ENCODE measurements around the gene DHX57.
"Not testable (repeated sequence)": the region's sequence is repeated elsewhere in the genome, so short reads cannot be mapped to it uniquely, and the experiment has no call there.

DHX57 gene

DNA sequence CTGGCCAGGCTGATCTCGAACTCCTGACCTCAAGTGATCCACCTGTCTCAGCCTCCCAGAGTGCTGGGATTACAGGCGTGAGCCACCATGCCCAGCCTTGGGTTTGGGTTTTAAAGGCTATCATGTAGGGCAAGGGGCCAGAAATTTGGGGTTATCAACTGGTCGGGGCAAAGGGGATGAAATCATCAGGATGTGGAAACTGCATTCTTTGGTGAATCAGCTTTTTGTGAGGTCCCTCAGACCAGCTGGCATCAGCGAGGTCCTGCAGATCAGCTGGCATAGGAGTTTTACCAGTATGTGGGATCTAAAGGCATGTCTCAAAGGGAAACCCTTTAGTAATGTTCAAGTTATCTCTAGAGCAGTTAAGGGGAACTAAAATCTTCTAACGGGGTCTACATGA, 104.1 kb downstream of the DHX57 start:
- no peak for DNase-seq (ENCODE audit: low spot score)
- in situ Hi-C loops (cut with MboI; ENCODE audit: low sequenced_read_pairs, unreplicated experiment): no loop called here

DNA sequence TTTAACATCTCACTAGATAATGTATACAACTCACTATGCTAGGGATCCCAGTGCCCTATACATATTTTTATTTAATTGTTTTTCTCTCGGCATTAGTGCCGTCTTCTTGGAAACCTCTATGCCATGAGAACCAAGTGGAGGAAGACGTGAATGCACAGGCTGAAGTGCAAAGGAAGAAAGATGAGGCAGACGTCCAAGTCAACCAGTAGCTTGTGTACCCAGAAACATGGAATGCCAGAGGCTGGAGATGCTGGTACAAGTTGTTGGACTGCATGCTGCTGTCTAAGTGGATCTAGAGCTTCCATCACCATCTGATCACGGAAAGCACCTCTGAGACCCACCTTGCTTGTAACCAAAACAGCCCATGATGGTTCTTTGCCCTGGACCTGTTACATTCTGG, 110.2 kb downstream of the DHX57 start:
- in situ Hi-C loops (cut with MboI; ENCODE audit: low sequenced_read_pairs, unreplicated experiment): no loop called here
- TF ChIP-seq CTCF (IDR thresholded peaks at IDR 0.05; ENCODE audit: borderline replicate concordance, control extremely low read depth, extremely low read depth, insufficient read depth, missing control alignments): no peak
- DNase-seq (ENCODE audit: low spot score): no peak

More for the DNA sequence above, 104.1 kb downstream of the DHX57 start:
- no peak for TF ChIP-seq CTCF (IDR thresholded peaks at IDR 0.05; ENCODE audit: borderline replicate concordance, control extremely low read depth, extremely low read depth, insufficient read depth, missing control alignments)

GRCh38 chr2:38765149-38765548, 110.6 kb downstream of the DHX57 start:
- DNase-seq (ENCODE audit: low spot score): no peak
- no peak for TF ChIP-seq CTCF (IDR thresholded peaks at IDR 0.05; ENCODE audit: borderline replicate concordance, control extremely low read depth, extremely low read depth, insufficient read depth, missing control alignments)
- in situ Hi-C loops (cut with MboI; ENCODE audit: low sequenced_read_pairs, unreplicated experiment): no loop called here

- in situ Hi-C loops (cut with MboI; ENCODE audit: low sequenced_read_pairs, unreplicated experiment): no loop called here
- TF ChIP-seq CTCF (IDR thresholded peaks at IDR 0.05; ENCODE audit: borderline replicate concordance, control extremely low read depth, extremely low read depth, insufficient read depth, missing control alignments): no peak
Observed at GRCh38 chr2:38763728-38764127, 112.0 kb downstream of the DHX57 start.

DNA sequence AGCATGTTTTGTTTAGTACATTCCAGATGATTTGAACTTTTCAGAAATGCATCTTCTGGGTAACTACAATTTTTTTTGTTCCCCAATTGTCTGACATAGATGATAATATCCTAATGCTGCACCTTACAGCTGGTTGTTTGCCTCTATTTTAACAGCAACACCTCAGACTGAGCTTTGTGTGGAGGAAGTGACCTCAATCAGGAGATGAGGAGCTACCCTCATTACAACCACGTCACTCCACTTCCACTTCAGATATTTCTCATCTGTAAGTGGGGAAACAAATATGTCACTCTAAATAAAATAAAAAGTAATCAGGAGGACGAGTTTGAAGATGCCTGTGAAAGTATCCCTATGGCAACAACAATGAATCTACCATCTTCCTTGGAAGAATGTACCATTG, 112.5 kb downstream of the DHX57 start:
- DNase-seq (ENCODE audit: low spot score): peak; percentile 56
- TF ChIP-seq CTCF (IDR thresholded peaks at IDR 0.05; ENCODE audit: borderline replicate concordance, control extremely low read depth, extremely low read depth, insufficient read depth, missing control alignments): no peak
- in situ Hi-C loops (cut with MboI; ENCODE audit: low sequenced_read_pairs, unreplicated experiment): no loop called here

More at GRCh38 chr2:38763728-38764127, 112.0 kb downstream of the DHX57 start:
- no peak for DNase-seq (ENCODE audit: low spot score)

DNA sequence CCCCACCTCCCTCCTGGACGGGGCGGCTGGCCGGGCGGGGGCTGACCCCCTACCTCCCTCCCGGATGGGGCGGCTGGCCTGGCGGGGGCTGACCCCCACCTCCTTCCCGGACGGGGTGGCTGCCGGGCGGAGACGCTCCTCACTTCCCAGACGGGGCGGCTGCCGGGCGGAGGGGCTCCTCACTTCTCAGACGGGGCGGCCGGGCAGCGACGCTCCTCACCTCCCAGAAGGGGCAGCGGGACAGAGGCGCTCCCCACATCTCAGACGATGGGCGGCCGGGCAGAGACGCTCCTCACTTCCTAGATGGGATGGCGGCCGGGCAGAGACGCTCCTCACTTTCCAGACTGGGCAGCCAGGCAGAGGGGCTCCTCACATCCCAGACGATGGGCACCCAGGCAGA, 119.8 kb downstream of the DHX57 start:
- in situ Hi-C loops (cut with MboI; ENCODE audit: low sequenced_read_pairs, unreplicated experiment); DNase-seq (ENCODE audit: low spot score): not testable (repeated sequence)

DNA sequence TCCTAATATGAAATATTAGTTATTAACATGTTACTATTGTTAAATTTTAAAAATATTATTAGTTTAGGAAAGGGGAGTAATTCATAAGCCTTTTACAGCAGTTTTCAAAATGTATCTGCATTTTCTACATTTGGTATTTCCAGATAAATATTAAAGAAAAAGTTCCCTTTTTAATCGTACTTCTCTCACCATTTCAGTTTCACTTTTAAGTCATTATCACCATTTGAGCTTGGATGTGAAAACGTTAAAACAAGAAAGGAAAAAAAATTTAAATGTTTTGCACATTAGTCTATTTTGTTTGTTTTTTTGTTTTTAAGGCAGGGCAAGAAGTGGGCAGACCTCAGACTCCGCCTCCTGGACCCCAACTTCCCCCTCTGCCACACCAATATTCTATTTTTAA, 121.2 kb downstream of the DHX57 start:
- in situ Hi-C loops (cut with MboI; ENCODE audit: low sequenced_read_pairs, unreplicated experiment): no loop called here

More for the DNA sequence above, 121.2 kb downstream of the DHX57 start:
- DNase-seq (ENCODE audit: low spot score): no peak
- no peak for TF ChIP-seq CTCF (IDR thresholded peaks at IDR 0.05; ENCODE audit: borderline replicate concordance, control extremely low read depth, extremely low read depth, insufficient read depth, missing control alignments)
